Cardiac muscle cell (in vitro differentiated cells and primary cell): ENCODE results near the gene FAM241A. TPM values are rescaled to one million over a fixed set of nuclear protein-coding genes. Genes with fewer than 3 reads are reported as not detected.
"Not testable (repeated sequence)": the region's sequence is repeated elsewhere in the genome, so short reads cannot be mapped to it uniquely, and the experiment has no call there.

ENCODE experiments used
- DNase-seq, 2 donors: peaks; one replicate each; pipeline versions ENCODE4 v3.0.0 to v3.0.0-alpha.2; 2010 to 2017; ENCODE audit warnings: low read depth in 1 of 2, low spot score in 1 of 2
- H3K27ac ChIP-seq: fragments of 200-600 bp; sonication (generic); 2 replicates; pipeline ENCODE4 v1.5.1; 2016
- H3K27me3 ChIP-seq: fragments of 200-600 bp; sonication (generic); 2 replicates; pipeline ENCODE4 v1.6.0; 2016; ENCODE audit warnings: control low read depth
- H3K36me3 ChIP-seq: fragments of 200-600 bp; sonication (generic); 2 replicates; pipeline ENCODE4 v1.5.1; 2016; ENCODE audit warnings: control low read depth
- H3K4me1 ChIP-seq: fragments of 200-600 bp; sonication (generic); 2 replicates; pipeline ENCODE4 v1.8.1; 2017; ENCODE audit warnings: low read depth, mild to moderate bottlenecking, mixed run types
- H3K4me3 ChIP-seq: fragments of 200-600 bp; sonication (generic); 2 replicates; pipeline ENCODE4 v1.5.1; 2016; ENCODE audit warnings: mild to moderate bottlenecking
- H3K9me3 ChIP-seq: fragments of 200-600 bp; sonication (generic); 2 replicates; pipeline ENCODE4 v1.5.1; 2017; ENCODE audit warnings: low read depth, mild to moderate bottlenecking, control low read depth
- CTCF ChIP-seq: IDR thresholded peaks from 2 replicates; pipeline ENCODE4 v1.5.1; 2012; ENCODE audit warnings: low read depth, mild to moderate bottlenecking, low read length
- polyA plus RNA-seq: library from polyadenylated mRNA; unstranded; fragments of >200 nt; fragmentation: Nextera tagmentation; extraction: Ambion mirVana; gene quantifications from 2 replicates; pipeline ENCODE4 v1.2.1, GENCODE V29; 2016
- total RNA-seq: library from RNA; depleted of rRNA; stranded (reverse); fragments of >200 nt; gene quantifications from 2 replicates; pipeline ENCODE4 v1.2.3, GENCODE V29; 2016

FAM241A gene
- total and polyA plus RNA-seq, 2 experiments from 2014 or later: 2.3 to 4.3 TPM

- no peaks in the 10 kb centered on the region for H3K4me1 ChIP-seq
Observed at GRCh38 chr4:112170451-112170993, 25.3 kb downstream of the FAM241A start.

GRCh38 chr4:112171051-112171763 lies 26.0 kb downstream of the FAM241A start:
- not testable (repeated sequence) for H3K36me3 ChIP-seq, H3K27ac ChIP-seq, H3K27me3 ChIP-seq, H3K4me3 ChIP-seq, H3K4me1 ChIP-seq, H3K9me3 ChIP-seq, DNase-seq

More at GRCh38 chr4:112170451-112170993, 25.3 kb downstream of the FAM241A start:
- no peak overlapping the region for H3K27ac ChIP-seq
- TF ChIP-seq CTCF: no peak
- H3K36me3 ChIP-seq: no peaks in the 10 kb centered on the region
- DNase-seq: peak in 1 of 2 donors; percentile 85
- no peaks in the 10 kb centered on the region for H3K27me3 ChIP-seq
- H3K9me3 ChIP-seq: no peaks in the 10 kb centered on the region
- H3K4me3 ChIP-seq: no peak overlapping the region

- no peaks in the 10 kb centered on the region for H3K9me3 ChIP-seq
Observed at GRCh38 chr4:112172180-112172579, 26.9 kb downstream of the FAM241A start.

GRCh38 chr4:112173593-112174558 lies 28.6 kb downstream of the FAM241A start:
- no peaks in the 10 kb centered on the region for H3K27me3 ChIP-seq
- no peaks in the 10 kb centered on the region for H3K4me1 ChIP-seq
- H3K36me3 ChIP-seq: no peaks in the 10 kb centered on the region
- no peak for TF ChIP-seq CTCF
- H3K9me3 ChIP-seq: no peaks in the 10 kb centered on the region
- no peak overlapping the region for H3K27ac ChIP-seq
- no peak overlapping the region for H3K4me3 ChIP-seq
- peak in 1 of 2 donors; percentile 34 for DNase-seq

More at GRCh38 chr4:112172180-112172579, 26.9 kb downstream of the FAM241A start:
- DNase-seq: no peak
- no peaks in the 10 kb centered on the region for H3K4me1 ChIP-seq
- no peak overlapping the region for H3K27ac ChIP-seq
- H3K27me3 ChIP-seq: no peaks in the 10 kb centered on the region
- H3K36me3 ChIP-seq: no peaks in the 10 kb centered on the region
- TF ChIP-seq CTCF: no peak
- no peak overlapping the region for H3K4me3 ChIP-seq

- no peaks in the 10 kb centered on the region for H3K9me3 ChIP-seq
- no peak for TF ChIP-seq CTCF
- H3K4me1 ChIP-seq: no peaks in the 10 kb centered on the region
- H3K27me3 ChIP-seq: no peaks in the 10 kb centered on the region
- H3K4me3 ChIP-seq: no peak overlapping the region
- no peak for DNase-seq
- H3K36me3 ChIP-seq: no peaks in the 10 kb centered on the region
- H3K27ac ChIP-seq: no peak overlapping the region
Observed at GRCh38 chr4:112175840-112176239, 30.6 kb downstream of the FAM241A start.
